H1 (cell line): ENCODE data around the gene ZSWIM9. TPM values are rescaled to one million over a fixed set of nuclear protein-coding genes. Genes with fewer than 3 reads are reported as not detected.

Experiments
- CTCF ChIA-PET: fragments of 300-600 bp; sonication (Branson Sonifier 250); formaldehyde crosslinking; loops from one replicate; lab custom pipeline; 2021; ENCODE audit not compliant: partially characterized antibody; lab: Charles Lee
- POLR2A ChIA-PET: fragments of 300-600 bp; sonication (Branson Sonifier 250); formaldehyde crosslinking; loops from one replicate; lab custom pipeline; 2021; ENCODE audit warnings: inconsistent platforms; ENCODE audit not compliant: partially characterized antibody; lab: Charles Lee
- DNase-seq, 2 experiments: peaks; one replicate each; pipeline versions ENCODE4 v3.0.0 to v3.0.0-alpha.2; 2010 to 2022; ENCODE audit warnings: low spot score in 2 of 2, low read depth in 1 of 2, mixed read lengths in 1 of 2
- FAIRE-seq: peaks from 2 replicates; lab custom pipeline; 2011; peaks lifted over from hg19 to GRCh38; lab: Jason Lieb, UNC
- H2AFZ ChIP-seq: 2 replicates; pipeline ENCODE4 v1.8.1; 2012; ENCODE audit warnings: low read length, inconsistent platforms
- H2AK5ac ChIP-seq: 2 replicates; pipeline ENCODE4 v1.6.1; 2013; ENCODE audit warnings: low read depth, low read length
- H2BK120ac ChIP-seq: replicated peaks from 2 replicates; pipeline ENCODE3; 2013; ENCODE audit warnings: low read depth, low read length, inconsistent platforms
- H2BK12ac ChIP-seq: 2 replicates; pipeline ENCODE4 v1.6.1; 2013; ENCODE audit warnings: low read depth, low read length
- H2BK15ac ChIP-seq: 2 replicates; pipeline ENCODE4 v1.6.1; 2013; ENCODE audit warnings: low read length
- H2BK20ac ChIP-seq: 2 replicates; pipeline ENCODE4 v1.6.1; 2013; ENCODE audit warnings: low read length
- H2BK5ac ChIP-seq: 2 replicates; pipeline ENCODE4 v1.6.1; 2013; ENCODE audit warnings: low read depth, low read length
- H3K14ac ChIP-seq: 2 replicates; pipeline ENCODE4 v1.6.1; 2013; ENCODE audit warnings: inconsistent platforms; ENCODE audit not compliant: insufficient read length
- H3K18ac ChIP-seq: 2 replicates; pipeline ENCODE4 v1.6.1; 2013; ENCODE audit warnings: low read length; ENCODE audit errors: extremely low read depth
- H3K23ac ChIP-seq: 2 replicates; pipeline ENCODE4 v1.6.1; 2013; ENCODE audit warnings: inconsistent platforms; ENCODE audit not compliant: insufficient read length
- H3K23me2 ChIP-seq: 2 replicates; pipeline ENCODE4 v1.6.1; 2013; ENCODE audit warnings: low read depth, low read length
- H3K27ac ChIP-seq: 2 replicates; pipeline ENCODE4 v1.6.1; 2011; ENCODE audit warnings: low read depth, low read length, inconsistent platforms
- H3K27me3 ChIP-seq, 4 experiments: replicated peaks in 1 of 4; 1 replicate in 1 of 4; 2 replicates in 3 of 4; pipeline versions ENCODE4 v1.6.1 to v1.8.1; 2011 to 2013; ENCODE audit warnings: low read length in 3 of 4, mild to moderate bottlenecking in 3 of 4, inconsistent platforms in 2 of 4, mixed read lengths in 2 of 4, moderate library complexity in 1 of 4; ENCODE audit not compliant: control insufficient read depth in 3 of 4, insufficient read depth in 3 of 4; ENCODE audit errors: extremely low read depth in 1 of 4
- H3K36me3 ChIP-seq, 4 experiments: 2 replicates each; pipeline versions ENCODE4 v1.6.1 to v1.8.1; 2011 to 2013; ENCODE audit warnings: mild to moderate bottlenecking in 4 of 4, low read length in 3 of 4, moderate library complexity in 2 of 4, control low read depth in 1 of 4, inconsistent platforms in 1 of 4; ENCODE audit not compliant: insufficient read depth in 4 of 4, control insufficient read depth in 2 of 4
- H3K4ac ChIP-seq: replicated peaks from 2 replicates; pipeline ENCODE3; 2013; ENCODE audit warnings: low read length, low read depth, mixed read lengths, inconsistent platforms; ENCODE audit not compliant: insufficient read length
- H3K4me1 ChIP-seq, 4 experiments: replicated peaks in 1 of 4; 1 replicate in 1 of 4; 2 replicates in 3 of 4; pipeline versions ENCODE4 v1.6.1 to v1.8.1; 2011 to 2013; ENCODE audit warnings: low read length in 3 of 4, inconsistent platforms in 2 of 4, mixed read lengths in 1 of 4; ENCODE audit not compliant: insufficient read depth in 4 of 4, control insufficient read depth in 3 of 4
- H3K4me2 ChIP-seq, 2 experiments: 2 replicates each; pipeline versions ENCODE4 v1.6.1 to v1.8.1; 2011 to 2013; ENCODE audit warnings: low read depth in 2 of 2, low read length in 2 of 2, control low read depth in 1 of 2, inconsistent platforms in 1 of 2, mild to moderate bottlenecking in 1 of 2; ENCODE audit not compliant: insufficient read depth in 1 of 2
- H3K4me3 ChIP-seq, 4 experiments: fragments of 200-600, 300-600 bp in 1 of 4; sonication (generic), shearing (Covaris generic), sonication (Bioruptor Twin) in 1 of 4; 2 replicates each; pipeline versions ENCODE4 v1.5.1 to v1.8.1; 2011 to 2016; ENCODE audit warnings: low read length in 4 of 4, low read depth in 3 of 4, control low read depth in 2 of 4, inconsistent platforms in 2 of 4, mild to moderate bottlenecking in 2 of 4, mixed read lengths in 1 of 4, moderate library complexity in 1 of 4; ENCODE audit not compliant: insufficient read depth in 2 of 4; ENCODE audit errors: extremely low read depth in 1 of 4
- H3K56ac ChIP-seq: replicated peaks from 2 replicates; pipeline ENCODE3; 2013; ENCODE audit warnings: low read depth, mild to moderate bottlenecking, mixed read lengths, low read length, inconsistent platforms; ENCODE audit not compliant: insufficient read length
- H3K79me1 ChIP-seq: 2 replicates; pipeline ENCODE4 v1.6.1; 2013; ENCODE audit warnings: low read depth, low read length, control low read depth
- H3K79me2 ChIP-seq, 2 experiments: 2 replicates each; pipeline versions ENCODE4 v1.6.1 to v1.8.1; 2012 to 2013; ENCODE audit warnings: low read length in 2 of 2, mild to moderate bottlenecking in 2 of 2, inconsistent platforms in 1 of 2; ENCODE audit not compliant: insufficient read depth in 2 of 2, control insufficient read depth in 1 of 2
- H3K9ac ChIP-seq, 4 experiments: replicated peaks in 1 of 4; 1 replicate in 1 of 4; 2 replicates in 3 of 4; pipeline versions ENCODE4 v1.6.1 to v1.8.1; 2011 to 2013; ENCODE audit warnings: low read depth in 3 of 4, low read length in 3 of 4, control low read depth in 2 of 4, mild to moderate bottlenecking in 2 of 4, moderate library complexity in 2 of 4, inconsistent platforms in 1 of 4; ENCODE audit errors: extremely low read depth in 1 of 4
- H3K9me3 ChIP-seq, 2 experiments: 2 replicates each; pipeline versions ENCODE4 v1.6.1 to v1.8.1; 2012 to 2013; ENCODE audit warnings: mild to moderate bottlenecking in 2 of 2, moderate library complexity in 2 of 2, control low read depth in 1 of 2, inconsistent platforms in 1 of 2, low read depth in 1 of 2, low read length in 1 of 2, mixed read lengths in 1 of 2; ENCODE audit not compliant: insufficient read depth in 2 of 2
- H4K20me1 ChIP-seq, 2 experiments: replicated peaks in 1 of 2; 2 replicates each; pipeline versions ENCODE3 to v1.8.1; 2011 to 2013; ENCODE audit warnings: inconsistent platforms in 2 of 2, low read length in 2 of 2, mild to moderate bottlenecking in 1 of 2; ENCODE audit not compliant: insufficient read depth in 2 of 2, control insufficient read depth in 1 of 2
- H4K5ac ChIP-seq: 2 replicates; pipeline ENCODE4 v1.6.1; 2013; ENCODE audit warnings: low read length, low read depth, mixed read lengths, inconsistent platforms; ENCODE audit not compliant: insufficient read length
- H4K8ac ChIP-seq: 2 replicates; pipeline ENCODE4 v1.8.0; 2013; ENCODE audit warnings: mild to moderate bottlenecking, moderate library complexity, low read length, inconsistent platforms; ENCODE audit not compliant: insufficient read depth; ENCODE audit errors: extremely low read depth
- H4K91ac ChIP-seq: replicated peaks from 2 replicates; pipeline ENCODE3; 2013; ENCODE audit warnings: low read length, mixed read lengths, inconsistent platforms; ENCODE audit not compliant: insufficient read length
- CHD2 ChIP-seq: IDR thresholded peaks from 2 replicates; pipeline ENCODE4 v1.6.1; 2012; ENCODE audit warnings: low read length, improper control_type of control experiment
- CTBP2 ChIP-seq: IDR thresholded peaks from 2 replicates; pipeline ENCODE4 v1.7.0; 2011; ENCODE audit warnings: borderline replicate concordance, mild to moderate bottlenecking, moderate library complexity, mixed read lengths, low read length; ENCODE audit not compliant: insufficient read depth, insufficient read length
- E2F6 ChIP-seq: IDR thresholded peaks from 2 replicates; pipeline ENCODE4 v1.6.1; 2012; ENCODE audit warnings: inconsistent platforms
- JUN ChIP-seq: IDR thresholded peaks from 2 replicates; pipeline ENCODE4 v1.6.1; 2011; ENCODE audit warnings: low read depth, mild to moderate bottlenecking, improper control_type of control experiment, low read length
- KDM1A ChIP-seq: fragments of 200-600, 300-600 bp; sonication (generic); IDR thresholded peaks from 2 replicates; pipeline ENCODE4 v1.7.1; 2016; ENCODE audit warnings: mild to moderate bottlenecking, low read length, borderline replicate concordance
- KDM5A ChIP-seq: fragments of 200-600 bp; IDR thresholded peaks from 2 replicates; pipeline ENCODE4 v1.7.1; 2012; ENCODE audit warnings: mild to moderate bottlenecking, low read length, inconsistent platforms, mixed read lengths
- NRF1 ChIP-seq: IDR thresholded peaks from 2 replicates; pipeline ENCODE4 v1.6.1; 2011; ENCODE audit warnings: mild to moderate bottlenecking, low read depth, low read length, improper control_type of control experiment
- PHF8 ChIP-seq: fragments of 200-600 bp; sonication (generic); conservative IDR thresholded peaks from 2 replicates; pipeline ENCODE4 v1.7.1; 2012; ENCODE audit warnings: low read depth, mild to moderate bottlenecking, inconsistent platforms, low read length, moderate library complexity
- RBBP5 ChIP-seq: IDR thresholded peaks from 2 replicates; pipeline ENCODE4 v1.7.1; 2012; ENCODE audit warnings: low read depth, mild to moderate bottlenecking, inconsistent platforms, low read length, moderate library complexity, borderline replicate concordance
- SP1 ChIP-seq: IDR thresholded peaks from 2 replicates; pipeline ENCODE4 v1.6.1; 2011; ENCODE audit warnings: low read depth, low read length
- SP4 ChIP-seq: IDR thresholded peaks from 2 replicates; pipeline ENCODE4 v1.6.1; 2012; ENCODE audit warnings: low read length, inconsistent platforms
- WGBS, 2 experiments: shearing (Covaris generic) in 1 of 2; methylation state at CpG; one replicate each; pipeline versions ENCODE4 v1.1.6 to v1.1.7; 2013 to 2015; ENCODE audit warnings: low lambda C conversion rate in 2 of 2, mixed read lengths in 2 of 2, inconsistent platforms in 1 of 2, low coverage in 1 of 2, missing lambda C conversion rate in 1 of 2; ENCODE audit not compliant: insufficient replicate concordance in 2 of 2, insufficient coverage in 1 of 2, insufficient read length in 1 of 2; ENCODE audit errors: extremely low coverage in 1 of 2, missing lambda C conversion rate in 1 of 2; 5-methylcytosine and 5-hydroxymethylcytosine counted together
- polyA plus RNA-seq, 7 experiments: library from polyadenylated mRNA; depleted of rRNA in 3 of 7; stranded (reverse) in 5 of 7; unstranded in 2 of 7; fragments of >200 nt in 5 of 7; fragments of 200-250 nt in 2 of 7; gene quantifications; 1 replicate in 5 of 7; 2 replicates in 1 of 7; 4 replicates in 1 of 7; pipeline versions ENCODE4 v1.2.1 to v1.2.3, GENCODE V29; 2011 to 2013; ENCODE audit warnings: missing spikeins in 2 of 7, mixed read lengths in 2 of 7
- total RNA-seq: library from RNA; stranded (reverse); fragmentation: NEBNext Ultra II Directional; extraction: Animal tissue kit (Norgen Biotek cat#: 25700); gene quantifications from 2 replicates; pipeline ENCODE4 v1.2.1, GENCODE V29; 2021

ZSWIM9 gene
- total and polyA plus RNA-seq, 2 of the 8 experiments (the other 6 are each of a cell fraction or from before 2014, with no cell fraction given), result 1.5 to 10.4 TPM

DNA sequence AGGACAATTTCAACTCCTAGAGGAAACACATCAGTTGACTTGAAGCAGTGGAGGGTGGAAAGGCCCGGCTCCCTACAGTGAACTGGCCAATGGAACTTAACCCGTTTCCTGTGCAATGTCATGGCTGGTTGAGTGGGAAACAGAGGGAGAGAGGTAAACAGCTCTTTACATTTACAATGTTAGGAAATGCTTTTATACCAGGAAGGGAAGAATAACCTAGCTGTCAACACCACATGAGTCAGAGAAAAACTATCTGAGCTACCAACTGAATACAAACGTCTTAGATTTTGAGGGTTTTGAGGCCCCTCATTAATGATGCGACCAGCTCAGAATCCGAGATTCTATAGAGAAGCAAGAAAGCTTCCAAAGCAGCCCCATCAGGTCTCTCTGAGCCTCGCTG lies 48.5 kb downstream of the ZSWIM9 start:
- peaks cover 0 to 2% of the 10 kb centered on the region in 2 experiments for H4K20me1 ChIP-seq
- no peaks in the 10 kb centered on the region; a peak in 1 of 7 replicates for H3K4me1 ChIP-seq
- no peak overlapping the region for H3K14ac ChIP-seq
- H3K23me2 ChIP-seq, result no peaks in the 10 kb centered on the region
- no peaks in the 10 kb centered on the region for H3K9me3 ChIP-seq
- H3K4me2 ChIP-seq, result no peak overlapping the region
- no peak overlapping the region for H3K9ac ChIP-seq
- no peak overlapping the region for H3K4me3 ChIP-seq
- no peak overlapping the region for H2BK20ac ChIP-seq
- POLR2A ChIA-PET, result interaction anchor here (1.4 to 1.6 kb wide), 3 partner anchors 8 to 46 kb away, joined by 3 to 5 read pairs (median 3); no protein-coding TSS in a partner anchor
- no peak overlapping the region for H2AFZ ChIP-seq
- no peak overlapping the region for H3K23ac ChIP-seq
- H3K79me1 ChIP-seq, result no peaks in the 10 kb centered on the region
- H4K5ac ChIP-seq, result no peak overlapping the region
- no peak overlapping the region for H2BK120ac ChIP-seq
- H3K27me3 ChIP-seq, result no peaks in the 10 kb centered on the region
- no peak overlapping the region for H2BK12ac ChIP-seq
- FAIRE-seq (no peak), DNase-seq (no peak)
- WGBS, 2 experiments, result 84% methylated on average over 6 of the region's 6 CpGs; no CpG with 5 or more reads in 1 of the 2 experiments
- no peak overlapping the region for H3K18ac ChIP-seq
- H3K79me2 ChIP-seq, result no peaks in the 10 kb centered on the region
- no peak for TF ChIP-seq RBBP5
- no peak for TF ChIP-seq E2F6
- no peak for TF ChIP-seq NRF1
- no peak for TF ChIP-seq SP1
- no peak for TF ChIP-seq SP4
- TF ChIP-seq KDM5A, result no peak
- TF ChIP-seq JUN, result no peak
- no peak for TF ChIP-seq KDM1A
- TF ChIP-seq CTBP2, result no peak
- no peak for TF ChIP-seq CHD2
- no peak for TF ChIP-seq PHF8
- no peak overlapping the region for H2BK15ac ChIP-seq
- H3K36me3 ChIP-seq, result no peaks in the 10 kb centered on the region
- H2BK5ac ChIP-seq, result no peak overlapping the region
- CTCF ChIA-PET, result interaction anchor here (0.7 to 6.8 kb wide), 12 partner anchors 10 to 113 kb away, joined by 3 to 52 read pairs (median 4); partner anchors contain the start of gene CARD8
- H4K8ac ChIP-seq, result no peak overlapping the region
- no peak overlapping the region for H3K56ac ChIP-seq
- H4K91ac ChIP-seq, result no peak overlapping the region
- no peak overlapping the region for H3K27ac ChIP-seq
- H3K4ac ChIP-seq, result no peak overlapping the region
- H2AK5ac ChIP-seq, result no peak overlapping the region
